GM23248 (cell line): ENCODE data around the gene DNAH7. TPM values are rescaled to one million over a fixed set of nuclear protein-coding genes. Genes with fewer than 3 reads are reported as not detected.
A peak's percentile ranks its signal among the peaks of the same experiment; 100 is the strongest.

Experiments
- DNase-seq: peaks from one replicate; pipeline ENCODE4 v3.0.0-alpha.2; 2015
- H2AFZ ChIP-seq: fragments of 200-600 bp; sonication (generic); 2 replicates; pipeline ENCODE4 v1.6.1; 2016; ENCODE audit warnings: antibody characterized with exemption
- H3F3A ChIP-seq: fragments of 200-600 bp; sonication (generic); 2 replicates; pipeline ENCODE4 v1.6.1; 2016; ENCODE audit warnings: mild to moderate bottlenecking, antibody characterized with exemption, mixed run types; ENCODE audit not compliant: insufficient read depth
- H3K27ac ChIP-seq: fragments of 200-600 bp; sonication (generic); 2 replicates; pipeline ENCODE4 v1.5.1; 2016; ENCODE audit warnings: mild to moderate bottlenecking
- H3K27me3 ChIP-seq: fragments of 200-600 bp; sonication (generic); replicated peaks from 2 replicates; pipeline ENCODE4 v1.6.1; 2016; ENCODE audit warnings: mild to moderate bottlenecking; ENCODE audit not compliant: insufficient read depth
- H3K36me3 ChIP-seq: fragments of 200-600 bp; sonication (generic); 2 replicates; pipeline ENCODE4 v1.6.1; 2016; ENCODE audit warnings: low read depth, mild to moderate bottlenecking
- H3K4me1 ChIP-seq: fragments of 200-600 bp; sonication (generic); 2 replicates; pipeline ENCODE4 v1.6.1; 2016; ENCODE audit warnings: mild to moderate bottlenecking; ENCODE audit not compliant: insufficient read depth
- H3K4me2 ChIP-seq: fragments of 200-600 bp; sonication (generic); one replicate; pipeline ENCODE4 v1.6.1; 2016; ENCODE audit warnings: mild to moderate bottlenecking; ENCODE audit not compliant: unreplicated experiment
- H3K4me3 ChIP-seq: fragments of 200-600 bp; sonication (generic); 2 replicates; pipeline ENCODE4 v1.5.1; 2016; ENCODE audit warnings: mild to moderate bottlenecking
- H3K79me2 ChIP-seq: fragments of 200-600 bp; sonication (generic); 2 replicates; pipeline ENCODE4 v1.6.1; 2016; ENCODE audit warnings: mild to moderate bottlenecking; ENCODE audit not compliant: insufficient read depth
- H3K9ac ChIP-seq: fragments of 200-600 bp; sonication (generic); 2 replicates; pipeline ENCODE4 v1.6.1; 2016; ENCODE audit warnings: mild to moderate bottlenecking
- H3K9me2 ChIP-seq: fragments of 200-600 bp; sonication (generic); 2 replicates; pipeline ENCODE4 v1.6.1; 2016; ENCODE audit warnings: mixed run types, mild to moderate bottlenecking, moderate library complexity; ENCODE audit not compliant: insufficient read depth
- H3K9me3 ChIP-seq: fragments of 200-600 bp; sonication (generic); one replicate; pipeline ENCODE4 v1.6.1; 2017; ENCODE audit warnings: low read depth
- H4K20me1 ChIP-seq: fragments of 200-600 bp; sonication (generic); 2 replicates; pipeline ENCODE4 v1.6.0; 2016; ENCODE audit not compliant: insufficient read depth
- EZH2 ChIP-seq: fragments of 200-600 bp; sonication (generic); IDR thresholded peaks from 2 replicates; pipeline ENCODE4 v1.6.1; 2018; ENCODE audit warnings: antibody characterized with exemption, mild to moderate bottlenecking; ENCODE audit not compliant: insufficient read depth, poor library complexity, severe bottlenecking
- EZH2phosphoT487 ChIP-seq: fragments of 200-600 bp; sonication (generic); IDR thresholded peaks from 2 replicates; pipeline ENCODE4 v1.6.1; 2018; ENCODE audit warnings: antibody characterized with exemption, moderate library complexity, mild to moderate bottlenecking, low read depth; ENCODE audit not compliant: insufficient read depth
- WGBS, 2 experiments: methylation state at CpG; one replicate each; pipeline ENCODE4 v1.1.6; 2015 to 2017; ENCODE audit warnings: low lambda C conversion rate in 2 of 2, low coverage in 1 of 2; ENCODE audit errors: missing lambda C conversion rate in 2 of 2; 5-methylcytosine and 5-hydroxymethylcytosine counted together
- in situ Hi-C: fragments of 300-500 bp; cut with MboI; formaldehyde crosslinking; loops from 2 replicates; pipeline ENCODE4 v1.15.0; 2020
- polyA plus RNA-seq: library from polyadenylated mRNA; unstranded; fragments of >200 nt; fragmentation: Nextera tagmentation; extraction: Ambion mirVana; gene quantifications from 2 replicates; pipeline ENCODE4 v1.2.1, GENCODE V29; 2016
- total RNA-seq: library from RNA; depleted of rRNA; stranded (reverse); fragments of >200 nt; shearing (Covaris generic); gene quantifications from 2 replicates; pipeline ENCODE4 v1.2.3, GENCODE V29; 2014

The DNAH7 gene
- total and polyA plus RNA-seq, 2 experiments from 2014 or later: 0.40 to 0.43 TPM

DNA sequence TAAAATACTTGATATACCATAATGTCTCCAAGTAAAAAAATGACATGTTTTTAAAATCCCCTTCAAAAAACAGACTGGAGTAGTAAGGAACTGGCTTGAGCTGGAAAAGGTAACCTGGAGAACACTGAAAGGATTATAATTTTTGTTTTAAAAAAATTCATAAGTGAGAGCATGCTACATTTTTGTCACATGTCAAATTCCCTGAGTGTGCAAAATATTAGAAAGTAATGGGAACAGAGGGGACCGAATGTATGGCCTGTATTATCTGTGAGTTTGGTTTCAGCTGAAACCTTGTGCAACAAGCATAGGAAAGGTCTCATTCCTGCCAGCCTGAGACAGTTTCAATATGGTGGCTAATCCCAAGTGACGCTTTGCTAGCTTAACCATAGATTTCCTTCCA is 209.1 kb downstream of the DNAH7 start:
- no peak overlapping the region for H2AFZ ChIP-seq
- H3K27me3 ChIP-seq: no peaks in the 10 kb centered on the region
- H3K79me2 ChIP-seq: no peaks in the 10 kb centered on the region
- H3K36me3 ChIP-seq: no peaks in the 10 kb centered on the region
- no peaks in the 10 kb centered on the region for H4K20me1 ChIP-seq
- H3K27ac ChIP-seq: no peak overlapping the region
- no peak overlapping the region for H3K9ac ChIP-seq
- DNase-seq: no peak
- no peaks in the 10 kb centered on the region for H3K9me3 ChIP-seq
- peaks cover 16% of the 10 kb centered on the region for H3K4me1 ChIP-seq
- 0 out of 2 replicates have a peak, but pooled peaks cover 4% of the 10 kb centered on the region for H3F3A ChIP-seq
- H3K9me2 ChIP-seq: no peaks in the 10 kb centered on the region
- H3K4me2 ChIP-seq: no peak overlapping the region
- no peak for TF ChIP-seq EZH2
- TF ChIP-seq EZH2phosphoT487: no peak
- in situ Hi-C loops: no loop called here
- 75 to 78% methylated on average over 2 of the region's 2 CpGs for WGBS, 2 experiments
- no peak overlapping the region for H3K4me3 ChIP-seq

DNA sequence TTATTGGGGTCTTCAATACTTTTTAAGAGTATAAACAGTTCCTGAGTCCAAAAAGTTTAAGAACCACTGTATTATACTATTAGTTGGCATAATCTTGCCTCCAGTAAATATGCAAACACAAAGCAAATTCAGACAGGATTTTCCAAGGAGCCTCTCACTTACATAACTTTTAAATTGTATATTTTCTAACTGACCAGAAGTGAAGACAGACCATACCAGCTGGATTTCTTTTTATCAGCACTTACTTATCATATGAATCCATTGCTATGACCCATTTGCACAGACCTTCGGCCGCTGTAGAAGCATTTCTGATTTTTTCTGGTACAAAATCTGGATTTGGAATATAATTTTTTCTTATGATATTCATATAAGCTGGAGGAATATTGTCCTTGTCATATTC is 211.5 kb downstream of the DNAH7 start:
- DNase-seq: no peak
- peaks cover 8% of the 10 kb centered on the region for H3K4me1 ChIP-seq
- H3K9ac ChIP-seq: no peak overlapping the region
- no peak overlapping the region for H3K4me3 ChIP-seq
- 96 to 98% methylated on average over 2 of the region's 2 CpGs for WGBS, 2 experiments
- no peaks in the 10 kb centered on the region for H3F3A ChIP-seq
- no peaks in the 10 kb centered on the region for H3K79me2 ChIP-seq
- H4K20me1 ChIP-seq: no peaks in the 10 kb centered on the region
- H2AFZ ChIP-seq: no peak overlapping the region
- H3K27ac ChIP-seq: no peak overlapping the region
- H3K9me2 ChIP-seq: no peaks in the 10 kb centered on the region
- in situ Hi-C loops: no loop called here
- H3K4me2 ChIP-seq: no peak overlapping the region
- H3K27me3 ChIP-seq: no peaks in the 10 kb centered on the region
- no peaks in the 10 kb centered on the region for H3K36me3 ChIP-seq
- no peak for TF ChIP-seq EZH2
- TF ChIP-seq EZH2phosphoT487: no peak
- H3K9me3 ChIP-seq: no peaks in the 10 kb centered on the region

GRCh38 chr2:195850764-195851163 is 217.9 kb downstream of the DNAH7 start:
- Histone ChIP-seq H4K20me1 (no peaks in the 10 kb centered on the region), H3F3A (no peaks in the 10 kb centered on the region), H3K9ac (no peak overlapping the region), H3K27me3 (no peaks in the 10 kb centered on the region), H3K9me2 (no peaks in the 10 kb centered on the region), H3K79me2 (no peaks in the 10 kb centered on the region), H3K4me3 (no peak overlapping the region), H3K4me2 (no peak overlapping the region), H3K4me1 (no peaks in the 10 kb centered on the region), H3K36me3 (no peaks in the 10 kb centered on the region), H3K27ac (no peak overlapping the region), H2AFZ (no peak overlapping the region), H3K9me3 (no peaks in the 10 kb centered on the region)
- TF ChIP-seq EZH2 (no peak), EZH2phosphoT487 (no peak)
- WGBS, 2 experiments: 39 to 41% methylated on average over 3 of the region's 3 CpGs
- no peak for DNase-seq
- in situ Hi-C loops: no loop called here

DNA sequence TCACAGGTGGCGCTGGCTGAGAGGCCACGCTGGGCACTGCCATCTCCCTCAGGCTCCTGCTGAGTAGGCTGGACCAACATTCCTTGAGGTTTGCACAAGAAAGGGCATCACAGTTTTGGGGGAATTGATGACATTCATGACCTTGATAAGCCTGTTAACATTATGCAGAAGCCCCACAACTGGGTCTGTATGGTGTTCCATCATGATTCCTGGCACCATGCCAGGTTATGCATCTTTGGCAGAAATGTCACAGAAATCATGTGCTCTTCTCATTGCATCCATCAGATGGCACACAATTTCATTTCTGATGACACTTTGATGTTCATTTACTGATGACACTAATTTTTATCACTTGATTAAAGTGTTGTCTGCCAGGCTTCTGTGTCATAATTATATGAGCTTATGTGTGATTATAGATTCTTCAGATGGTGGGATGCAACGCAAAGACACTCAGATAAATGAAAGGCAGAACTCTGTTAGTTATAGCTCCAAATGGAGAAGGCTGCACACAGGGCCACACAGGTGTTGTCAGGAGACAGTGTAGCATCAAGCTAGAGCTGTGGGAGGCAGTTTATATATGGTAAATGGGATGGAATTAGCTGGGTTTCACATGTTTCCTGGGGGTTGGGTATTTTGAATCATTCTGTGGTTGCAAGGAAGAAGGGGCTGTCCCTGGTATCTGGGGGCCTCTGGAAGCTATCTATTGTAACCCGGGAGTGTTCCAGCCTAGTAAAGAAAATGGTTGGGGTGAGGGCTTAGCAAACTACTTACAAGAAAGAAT is 220.3 kb downstream of the DNAH7 start:
- Histone ChIP-seq H3K4me3 (no peak overlapping the region), H3F3A (no peaks in the 10 kb centered on the region), H3K9me3 (no peaks in the 10 kb centered on the region), H3K79me2 (no peaks in the 10 kb centered on the region), H4K20me1 (no peaks in the 10 kb centered on the region), H3K36me3 (no peaks in the 10 kb centered on the region), H3K4me2 (no peak overlapping the region), H3K9me2 (no peaks in the 10 kb centered on the region), H2AFZ (no peak overlapping the region), H3K4me1 (no peaks in the 10 kb centered on the region), H3K27me3 (no peaks in the 10 kb centered on the region), H3K27ac (no peak overlapping the region), H3K9ac (no peak overlapping the region)
- in situ Hi-C loops: no loop called here
- peak; percentile 7 for DNase-seq
- TF ChIP-seq EZH2phosphoT487 (no peak), EZH2 (no peak)
- 83 to 88% methylated on average over 4 of the region's 4 CpGs for WGBS, 2 experiments
